DOHH2 (cell line): ENCODE data around the gene UXS1.

ENCODE experiments used
- CTCF ChIP-seq: fragments of 200-600 bp; sonication (generic); IDR thresholded peaks from one replicate; pipeline ENCODE4 v1.5.1; 2014; ENCODE audit warnings: antibody characterized with exemption, mild to moderate bottlenecking, low read depth, low read length; ENCODE audit not compliant: poor library complexity, severe bottlenecking
- EZH2phosphoT487 ChIP-seq: fragments of 200-600 bp; sonication (generic); IDR thresholded peaks from 2 replicates; pipeline ENCODE4 v1.6.1; 2017; ENCODE audit warnings: borderline replicate concordance, mild to moderate bottlenecking, antibody characterized with exemption, low read length, moderate library complexity, mixed read lengths

GRCh38 chr2:106165561-106165960 is 28.5 kb downstream of the UXS1 start:
- no peak for TF ChIP-seq CTCF
- no peak for TF ChIP-seq EZH2phosphoT487
